ENCODE measurements around the gene OBSCN.
"Not testable (repeated sequence)": the region's sequence is repeated elsewhere in the genome, so short reads cannot be mapped to it uniquely, and the experiment has no call there.

OBSCN gene

GRCh38 chr1:228225165-228225710, 17.4 kb downstream of the OBSCN start:
- Histone ChIP-seq H3K4me1 (ENCODE audit: control insufficient read depth, insufficient read depth, low read length, poor library complexity, severe bottlenecking) (peaks cover 6% of the 10 kb centered on the region), H3K4me3 (ENCODE audit: extremely low read depth, insufficient read depth, low read length, poor library complexity, severe bottlenecking) (no peak overlapping the region), H3K36me3 (ENCODE audit: control insufficient read depth, insufficient read depth, low read length) (peaks cover 68% of the 10 kb centered on the region), H3K9me3 (ENCODE audit: control insufficient read depth, low read length) (peaks cover 4% of the 10 kb centered on the region), H3K27ac (ENCODE audit: low read depth, low read length, severe bottlenecking) (no peak overlapping the region)
- 0% methylated on average over 2 of the region's 2 CpGs for WGBS, 2 experiments (ENCODE audit: insufficient coverage in 2 of 2)

- no peak overlapping the region for H3K4me3 ChIP-seq (ENCODE audit: extremely low read depth, insufficient read depth, low read length, poor library complexity, severe bottlenecking)
- 100% methylated on average over 2 of the region's 2 CpGs for whole genome bisulfite sequencing, 2 experiments (ENCODE audit: insufficient coverage in 2 of 2)
- no peak overlapping the region for H3K27ac ChIP-seq (ENCODE audit: low read depth, low read length, severe bottlenecking)
- H3K4me1 ChIP-seq (ENCODE audit: control insufficient read depth, insufficient read depth, low read length, poor library complexity, severe bottlenecking): peaks cover 6% of the 10 kb centered on the region
- H3K9me3 ChIP-seq (ENCODE audit: control insufficient read depth, low read length): peaks cover 4% of the 10 kb centered on the region
- H3K36me3 ChIP-seq (ENCODE audit: control insufficient read depth, insufficient read depth, low read length): peaks cover 68% of the 10 kb centered on the region
Observed at GRCh38 chr1:228225740-228226139, 17.9 kb downstream of the OBSCN start.

DNA sequence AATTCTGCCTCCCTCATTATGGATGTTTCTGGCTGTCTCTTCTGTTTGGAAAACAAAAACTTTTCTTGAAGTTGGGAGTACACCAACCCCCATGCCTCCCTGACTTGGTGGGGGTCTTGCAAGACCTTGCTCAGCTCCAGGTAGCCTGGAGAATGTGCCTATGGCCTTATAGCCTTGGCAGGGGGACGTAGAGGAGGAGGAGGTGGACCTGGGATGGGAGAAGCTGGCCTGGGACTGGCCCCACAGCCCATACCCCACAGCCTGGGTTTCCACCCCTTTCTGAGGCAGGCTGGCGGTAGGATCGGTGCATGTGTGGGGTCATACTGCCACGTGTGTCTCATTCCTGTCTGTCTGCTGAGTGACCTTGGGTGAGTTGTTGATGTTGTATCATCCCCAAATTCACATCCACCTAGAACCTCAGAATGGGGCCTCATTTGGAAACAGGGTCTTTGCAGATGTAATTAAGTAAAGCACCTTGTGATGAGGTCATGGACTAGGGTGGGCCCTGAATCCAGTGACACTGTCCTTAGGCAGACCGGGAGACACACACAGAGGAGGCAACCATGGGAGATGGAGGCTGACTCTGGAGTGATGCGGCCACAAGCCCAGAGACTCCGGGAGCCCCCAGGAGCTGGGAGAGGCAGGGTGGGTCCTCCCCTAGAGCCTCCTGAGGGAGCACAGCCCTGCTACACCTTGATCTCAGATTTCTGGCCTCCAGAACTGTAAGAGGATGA, 18.5 kb downstream of the OBSCN start:
- H3K27ac ChIP-seq (ENCODE audit: low read depth, low read length, severe bottlenecking): no peak overlapping the region
- WGBS, 2 experiments (ENCODE audit: insufficient coverage in 2 of 2): 82 to 94% methylated on average over 3 to 4 of the region's 7 CpGs
- H3K36me3 ChIP-seq (ENCODE audit: control insufficient read depth, insufficient read depth, low read length): peaks cover 73% of the 10 kb centered on the region
- peaks cover 6% of the 10 kb centered on the region for H3K4me1 ChIP-seq (ENCODE audit: control insufficient read depth, insufficient read depth, low read length, poor library complexity, severe bottlenecking)
- H3K9me3 ChIP-seq (ENCODE audit: control insufficient read depth, low read length): peaks cover 4% of the 10 kb centered on the region
- H3K4me3 ChIP-seq (ENCODE audit: extremely low read depth, insufficient read depth, low read length, poor library complexity, severe bottlenecking): no peak overlapping the region

GRCh38 chr1:228226956-228227791, 19.3 kb downstream of the OBSCN start:
- no peak overlapping the region for H3K4me3 ChIP-seq (ENCODE audit: extremely low read depth, insufficient read depth, low read length, poor library complexity, severe bottlenecking)
- WGBS, 2 experiments (ENCODE audit: insufficient coverage in 2 of 2): 86 to 88% methylated on average over 7 of the region's 10 CpGs
- peaks cover 4% of the 10 kb centered on the region for H3K9me3 ChIP-seq (ENCODE audit: control insufficient read depth, low read length)
- H3K27ac ChIP-seq (ENCODE audit: low read depth, low read length, severe bottlenecking): no peak overlapping the region
- peaks cover 81% of the 10 kb centered on the region for H3K36me3 ChIP-seq (ENCODE audit: control insufficient read depth, insufficient read depth, low read length)
- H3K4me1 ChIP-seq (ENCODE audit: control insufficient read depth, insufficient read depth, low read length, poor library complexity, severe bottlenecking): peaks cover 6% of the 10 kb centered on the region

DNA sequence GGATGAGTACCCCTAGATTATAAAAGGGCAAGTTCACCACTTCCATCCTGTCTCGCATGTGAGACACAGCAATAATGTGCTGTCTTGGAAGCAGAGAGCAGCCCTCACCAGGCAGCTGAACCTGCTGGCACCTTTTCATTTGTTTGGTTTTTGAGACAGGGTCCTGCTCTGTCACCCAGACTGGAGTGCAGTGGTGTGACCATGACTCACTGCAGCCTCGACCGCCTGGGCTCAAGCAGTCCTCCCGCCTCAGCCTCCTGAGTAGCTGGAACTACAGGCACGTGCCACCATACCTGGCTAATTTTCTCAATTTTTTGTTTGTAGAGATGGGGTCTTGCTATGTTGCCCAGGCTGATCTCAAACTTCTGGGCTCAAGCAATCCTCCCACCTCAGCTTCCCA, 20.3 kb downstream of the OBSCN start:
- H3K27ac ChIP-seq (ENCODE audit: low read depth, low read length, severe bottlenecking); H3K4me3 ChIP-seq (ENCODE audit: extremely low read depth, insufficient read depth, low read length, poor library complexity, severe bottlenecking); H3K4me1 ChIP-seq (ENCODE audit: control insufficient read depth, insufficient read depth, low read length, poor library complexity, severe bottlenecking): not testable (repeated sequence)
- Histone ChIP-seq H3K36me3 (ENCODE audit: control insufficient read depth, insufficient read depth, low read length) (peaks cover 91% of the 10 kb centered on the region), H3K9me3 (ENCODE audit: control insufficient read depth, low read length) (peaks cover 12% of the 10 kb centered on the region)
- 92 to 97% methylated on average over 4 to 5 of the region's 5 CpGs for WGBS, 2 experiments (ENCODE audit: insufficient coverage in 2 of 2)

DNA sequence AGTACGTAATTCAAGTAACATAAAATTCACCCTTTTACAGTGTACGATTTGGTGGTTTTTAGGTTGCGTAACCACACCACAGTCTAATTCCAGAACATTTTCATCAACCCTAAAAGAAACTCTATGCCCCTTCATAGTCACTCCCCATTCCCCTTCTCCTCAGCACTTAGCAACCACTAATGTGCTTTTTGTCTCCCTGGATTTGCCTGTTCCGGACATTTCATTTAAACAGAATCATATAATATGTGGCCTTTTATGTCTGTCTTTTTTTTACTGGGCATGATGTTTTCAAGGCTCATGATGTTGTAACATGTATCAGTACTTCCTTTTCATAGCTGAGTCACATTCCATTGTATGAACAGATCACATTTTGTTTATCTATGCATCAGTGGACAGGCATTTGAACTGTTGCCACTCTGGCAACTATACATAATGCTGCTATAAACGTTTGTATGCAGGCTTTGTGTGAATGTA, 20.8 kb downstream of the OBSCN start:
- Histone ChIP-seq H3K27ac (ENCODE audit: low read depth, low read length, severe bottlenecking) (no peak overlapping the region), H3K36me3 (ENCODE audit: control insufficient read depth, insufficient read depth, low read length) (peaks cover 90% of the 10 kb centered on the region)
- WGBS, 2 experiments (ENCODE audit: insufficient coverage in 2 of 2): 92 to 94% methylated on average over 3 to 4 of the region's 5 CpGs

GRCh38 chr1:228231189-228231588, 23.3 kb downstream of the OBSCN start:
- Histone ChIP-seq H3K36me3 (ENCODE audit: control insufficient read depth, insufficient read depth, low read length) (peaks cover 67% of the 10 kb centered on the region), H3K4me1 (ENCODE audit: control insufficient read depth, insufficient read depth, low read length, poor library complexity, severe bottlenecking) (peaks cover 6% of the 10 kb centered on the region), H3K9me3 (ENCODE audit: control insufficient read depth, low read length) (peaks cover 8% of the 10 kb centered on the region), H3K4me3 (ENCODE audit: extremely low read depth, insufficient read depth, low read length, poor library complexity, severe bottlenecking) (no peak overlapping the region), H3K27ac (ENCODE audit: low read depth, low read length, severe bottlenecking) (no peak overlapping the region)
- WGBS, 2 experiments (ENCODE audit: insufficient coverage in 2 of 2): 83% methylated on average over 2 of the region's 2 CpGs; no CpG with 5 or more reads in 1 of the 2 experiments

More for the DNA sequence above, 20.8 kb downstream of the OBSCN start:
- peaks cover 6% of the 10 kb centered on the region for H3K4me1 ChIP-seq (ENCODE audit: control insufficient read depth, insufficient read depth, low read length, poor library complexity, severe bottlenecking)
- H3K9me3 ChIP-seq (ENCODE audit: control insufficient read depth, low read length): peaks cover 12% of the 10 kb centered on the region
- H3K4me3 ChIP-seq (ENCODE audit: extremely low read depth, insufficient read depth, low read length, poor library complexity, severe bottlenecking): no peak overlapping the region

- 100% methylated on average over 1 of the region's 1 CpG; no CpG with 5 or more reads in 1 of the 2 experiments for WGBS, 2 experiments (ENCODE audit: insufficient coverage in 2 of 2)
- Histone ChIP-seq H3K9me3 (ENCODE audit: control insufficient read depth, low read length) (peaks cover 8% of the 10 kb centered on the region), H3K36me3 (ENCODE audit: control insufficient read depth, insufficient read depth, low read length) (peaks cover 60% of the 10 kb centered on the region), H3K4me1 (ENCODE audit: control insufficient read depth, insufficient read depth, low read length, poor library complexity, severe bottlenecking) (peaks cover 6% of the 10 kb centered on the region), H3K4me3 (ENCODE audit: extremely low read depth, insufficient read depth, low read length, poor library complexity, severe bottlenecking) (no peak overlapping the region), H3K27ac (ENCODE audit: low read depth, low read length, severe bottlenecking) (no peak overlapping the region)
Observed at GRCh38 chr1:228233136-228233535, 25.3 kb downstream of the OBSCN start.

GRCh38 chr1:228234921-228235320, 27.1 kb downstream of the OBSCN start:
- no CpG with 5 or more reads among the region's 2 CpGs for WGBS, 2 experiments (ENCODE audit: insufficient coverage in 2 of 2)
- peaks cover 8% of the 10 kb centered on the region for H3K9me3 ChIP-seq (ENCODE audit: control insufficient read depth, low read length)
- no peak overlapping the region for H3K27ac ChIP-seq (ENCODE audit: low read depth, low read length, severe bottlenecking)
- H3K4me3 ChIP-seq (ENCODE audit: extremely low read depth, insufficient read depth, low read length, poor library complexity, severe bottlenecking): no peak overlapping the region
- peaks cover 62% of the 10 kb centered on the region for H3K36me3 ChIP-seq (ENCODE audit: control insufficient read depth, insufficient read depth, low read length)
- H3K4me1 ChIP-seq (ENCODE audit: control insufficient read depth, insufficient read depth, low read length, poor library complexity, severe bottlenecking): no peaks in the 10 kb centered on the region

DNA sequence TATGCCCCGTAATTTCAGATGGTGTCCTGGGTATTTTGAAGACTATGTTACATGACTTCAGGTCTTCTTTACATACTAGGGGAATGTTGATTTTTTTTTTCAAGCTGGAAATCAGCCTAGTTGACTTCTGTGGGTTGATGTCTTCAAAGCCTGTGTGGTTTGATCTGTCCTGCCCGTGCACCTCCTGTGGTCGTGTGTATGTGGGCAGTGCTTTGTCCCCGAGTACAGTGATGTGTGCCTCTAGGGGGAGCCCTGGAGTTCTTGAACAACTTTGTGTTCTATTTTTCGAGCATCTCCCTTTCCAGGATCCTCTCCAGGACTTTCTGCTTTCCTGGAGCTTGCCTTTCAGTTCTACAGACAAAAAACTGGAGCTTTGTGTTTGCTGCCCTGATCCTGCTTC, 28.9 kb downstream of the OBSCN start:
- Histone ChIP-seq H3K4me3 (ENCODE audit: extremely low read depth, insufficient read depth, low read length, poor library complexity, severe bottlenecking) (no peak overlapping the region), H3K36me3 (ENCODE audit: control insufficient read depth, insufficient read depth, low read length) (peaks cover 62% of the 10 kb centered on the region), H3K4me1 (ENCODE audit: control insufficient read depth, insufficient read depth, low read length, poor library complexity, severe bottlenecking) (no peaks in the 10 kb centered on the region), H3K27ac (ENCODE audit: low read depth, low read length, severe bottlenecking) (no peak overlapping the region), H3K9me3 (ENCODE audit: control insufficient read depth, low read length) (peaks cover 25% of the 10 kb centered on the region)
- WGBS, 2 experiments (ENCODE audit: insufficient coverage in 2 of 2): 55 to 78% methylated on average over 4 to 5 of the region's 5 CpGs

Data from mesodermal cell (in vitro differentiated cells).